ENCODE measurements around the gene GLT8D1. TPM values are rescaled to one million over a fixed set of nuclear protein-coding genes. Genes with fewer than 3 reads are reported as not detected.
A peak's percentile ranks its signal among the peaks of the same experiment; 100 is the strongest.

GLT8D1 gene
- total RNA-seq, 2 donors from 2014 or later = 37.7 to 46.7 TPM

DNA sequence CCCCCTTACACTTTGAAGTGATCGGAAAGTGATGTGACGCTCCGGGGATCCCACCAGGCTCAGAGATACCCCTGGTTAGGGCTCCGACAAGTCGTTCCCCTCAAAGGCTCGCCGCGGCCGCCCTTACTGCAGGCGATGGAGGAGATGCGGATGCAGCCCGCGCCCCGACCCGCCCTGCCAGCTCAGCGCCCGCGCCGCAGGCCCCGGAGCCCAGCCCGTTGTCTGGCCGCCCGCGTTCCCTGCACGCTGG, 228 bp downstream of the GLT8D1 start:
- no peaks in the 10 kb centered on the region for H3K27me3 ChIP-seq
- peaks cover 0 to 36% of the 10 kb centered on the region in 2 donors for H3K4me1 ChIP-seq

DNA sequence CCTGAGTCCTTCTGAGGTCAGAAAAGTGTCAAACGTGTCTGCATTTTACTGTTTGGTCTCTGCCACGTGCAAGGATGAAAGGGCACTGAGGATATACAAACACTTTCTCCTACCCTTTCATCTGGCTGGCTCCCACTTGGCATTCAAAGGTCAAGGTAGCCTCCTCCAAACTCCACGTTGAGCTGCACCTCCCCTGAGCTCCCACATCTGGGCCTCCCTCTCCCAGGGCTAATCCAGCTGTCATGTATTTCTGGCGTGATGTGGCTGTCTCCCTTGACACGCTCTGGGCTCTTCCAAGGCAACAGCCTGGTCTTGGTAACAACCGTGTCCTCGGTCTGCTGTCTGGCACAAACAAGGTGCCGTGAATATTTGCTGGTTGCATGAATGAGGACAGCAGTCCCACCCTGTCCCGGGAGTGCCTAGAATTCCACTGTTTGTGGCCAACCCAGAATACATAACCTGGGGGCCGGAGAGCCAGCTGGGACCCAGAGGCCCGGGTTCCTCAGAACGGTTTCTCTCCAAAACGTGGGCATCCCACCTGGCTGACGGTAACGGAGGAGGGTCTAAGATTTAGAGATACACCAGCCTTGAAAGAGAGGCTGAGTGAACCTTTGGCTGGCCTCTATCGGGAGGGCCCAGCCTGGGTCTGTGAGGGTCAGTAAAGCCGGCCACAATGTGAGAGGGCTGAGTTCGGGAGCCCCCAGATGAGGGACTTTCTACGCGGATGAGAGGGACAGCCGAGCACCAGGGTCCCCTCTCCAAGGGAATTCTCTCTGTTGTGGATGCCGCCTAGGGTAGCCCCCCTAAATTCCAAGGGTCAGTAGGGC, 767 bp downstream of the GLT8D1 start:
- no peaks in the 10 kb centered on the region for H3K9me3 ChIP-seq
- H3K4me1 ChIP-seq = peaks cover 0 to 36% of the 10 kb centered on the region in 2 donors
- DNase-seq (ENCODE audit: low spot score) = peak; percentile 61
- peak overlapping the region; percentile 76 to 94 for H3K4me3 ChIP-seq
- peaks cover 20% of the 10 kb centered on the region for H3K36me3 ChIP-seq
- H3K27ac ChIP-seq = peak overlapping the region; percentile 81 to 92
- TF ChIP-seq, protein P1, sequence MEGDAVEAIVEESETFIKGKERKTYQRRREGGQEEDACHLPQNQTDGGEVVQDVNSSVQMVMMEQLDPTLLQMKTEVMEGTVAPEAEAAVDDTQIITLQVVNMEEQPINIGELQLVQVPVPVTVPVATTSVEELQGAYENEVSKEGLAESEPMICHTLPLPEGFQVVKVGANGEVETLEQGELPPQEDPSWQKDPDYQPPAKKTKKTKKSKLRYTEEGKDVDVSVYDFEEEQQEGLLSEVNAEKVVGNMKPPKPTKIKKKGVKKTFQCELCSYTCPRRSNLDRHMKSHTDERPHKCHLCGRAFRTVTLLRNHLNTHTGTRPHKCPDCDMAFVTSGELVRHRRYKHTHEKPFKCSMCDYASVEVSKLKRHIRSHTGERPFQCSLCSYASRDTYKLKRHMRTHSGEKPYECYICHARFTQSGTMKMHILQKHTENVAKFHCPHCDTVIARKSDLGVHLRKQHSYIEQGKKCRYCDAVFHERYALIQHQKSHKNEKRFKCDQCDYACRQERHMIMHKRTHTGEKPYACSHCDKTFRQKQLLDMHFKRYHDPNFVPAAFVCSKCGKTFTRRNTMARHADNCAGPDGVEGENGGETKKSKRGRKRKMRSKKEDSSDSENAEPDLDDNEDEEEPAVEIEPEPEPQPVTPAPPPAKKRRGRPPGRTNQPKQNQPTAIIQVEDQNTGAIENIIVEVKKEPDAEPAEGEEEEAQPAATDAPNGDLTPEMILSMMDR (IDR thresholded peaks at IDR 0.05) = no peak
- no peaks in the 10 kb centered on the region for H3K27me3 ChIP-seq

More for the DNA sequence above, 228 bp downstream of the GLT8D1 start:
- Histone ChIP-seq H3K9me3 (no peaks in the 10 kb centered on the region), H3K4me3 (peak overlapping the region; percentile 76 to 94), H3K27ac (peak overlapping the region; percentile 81 to 92), H3K36me3 (peaks cover 21% of the 10 kb centered on the region)
- DNase-seq (ENCODE audit: low spot score) = peak; percentile 63
- TF ChIP-seq, protein P1 (IDR thresholded peaks at IDR 0.05) = no peak

DNA sequence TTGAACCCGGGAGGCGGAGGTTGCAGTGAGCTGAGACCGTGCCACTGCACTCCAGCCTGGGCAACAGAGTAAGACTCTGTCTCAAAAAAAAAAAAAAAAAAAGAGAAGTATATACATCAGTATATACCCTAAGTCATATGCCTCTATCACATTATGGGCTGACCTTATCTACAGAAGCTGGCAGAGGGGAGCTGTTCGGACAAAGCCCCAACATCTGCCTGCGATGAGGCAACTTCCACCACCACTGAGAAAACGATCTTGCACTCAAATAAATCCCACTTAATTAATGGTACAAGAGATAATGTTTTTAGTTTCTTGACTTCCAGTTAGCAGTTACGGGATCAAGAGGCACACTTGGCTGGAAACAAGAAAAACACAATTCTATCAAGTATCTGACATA, 2.2 kb downstream of the GLT8D1 start:
- DNase-seq (ENCODE audit: low spot score) = no peak
- no peaks in the 10 kb centered on the region for H3K9me3 ChIP-seq
- H3K27me3 ChIP-seq = no peaks in the 10 kb centered on the region
- TF ChIP-seq, protein P1 (IDR thresholded peaks at IDR 0.05) = no peak
- peaks cover 8% of the 10 kb centered on the region for H3K36me3 ChIP-seq
- no peak overlapping the region for H3K27ac ChIP-seq
- peaks cover 0 to 36% of the 10 kb centered on the region in 2 donors for H3K4me1 ChIP-seq
- no peak overlapping the region for H3K4me3 ChIP-seq

- H3K9me3 ChIP-seq = no peaks in the 10 kb centered on the region
- no peak overlapping the region for H3K27ac ChIP-seq
- peaks cover 53% of the 10 kb centered on the region for H3K36me3 ChIP-seq
- no peak overlapping the region for H3K4me3 ChIP-seq
- TF ChIP-seq, protein P1 (IDR thresholded peaks at IDR 0.05) = no peak
- H3K4me1 ChIP-seq = no peaks in the 10 kb centered on the region
- DNase-seq (ENCODE audit: low spot score) = no peak
- H3K27me3 ChIP-seq = no peaks in the 10 kb centered on the region
These were observed 8.0 kb downstream of the GLT8D1 start for GRCh38 chr3:52697632-52697965.

DNA sequence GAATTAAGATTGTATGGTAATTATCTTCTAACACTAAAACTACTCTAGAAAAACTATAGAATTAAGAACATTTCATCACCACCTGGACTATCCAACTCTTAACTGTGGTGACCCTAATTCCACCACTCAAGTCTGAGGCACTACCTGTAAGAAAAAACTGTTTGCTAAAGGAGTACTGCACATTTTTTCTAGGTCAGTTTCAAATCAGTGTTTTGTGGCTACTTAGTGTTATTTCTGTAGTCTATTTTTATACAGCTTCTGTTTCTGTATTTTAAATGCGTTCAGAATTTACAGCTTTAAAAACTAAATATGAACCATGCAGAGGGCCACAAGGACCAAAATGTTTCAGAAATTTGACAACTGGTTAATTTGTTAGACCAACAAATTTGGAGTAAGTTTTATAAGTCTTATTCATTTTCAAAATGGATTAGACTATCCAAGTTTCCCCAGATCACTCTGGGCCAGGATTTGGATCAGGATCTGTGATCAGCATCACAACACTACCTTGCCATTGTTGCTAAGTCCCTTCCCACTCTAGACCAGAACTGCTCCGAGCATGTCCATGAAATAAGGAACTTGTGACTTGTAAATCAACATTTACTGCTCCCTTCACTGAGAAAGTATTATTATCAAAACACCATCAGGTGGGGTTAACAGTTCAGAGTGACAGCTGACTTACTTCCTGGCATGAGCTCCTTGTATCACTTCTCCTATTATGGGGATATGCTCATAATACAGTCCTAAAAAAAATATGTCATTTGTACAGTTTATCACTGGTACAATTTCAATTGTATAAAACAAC, 8.6 kb downstream of the GLT8D1 start:
- DNase-seq (ENCODE audit: low spot score) = no peak
- Histone ChIP-seq H3K27ac (no peak overlapping the region), H3K27me3 (no peaks in the 10 kb centered on the region), H3K36me3 (peaks cover 59% of the 10 kb centered on the region), H3K4me1 (no peaks in the 10 kb centered on the region), H3K9me3 (no peaks in the 10 kb centered on the region), H3K4me3 (no peak overlapping the region)
- TF ChIP-seq, protein P1 (IDR thresholded peaks at IDR 0.05) = no peak
